D721Med (cell line): ENCODE results near the gene XPOT.

Source experiments
- DNase-seq: peaks from one replicate; pipeline ENCODE4 v3.0.0; 2011; ENCODE audit warnings: low spot score; ENCODE audit not compliant: insufficient read length
- FAIRE-seq: peaks from 2 replicates; lab custom pipeline; 2011; peaks lifted over from hg19 to GRCh38; lab: Jason Lieb, UNC
- CTCF ChIP-seq: IDR thresholded peaks from 2 replicates; pipeline ENCODE4 v1.5.1; 2012; ENCODE audit warnings: mild to moderate bottlenecking, control low read depth; ENCODE audit not compliant: insufficient read depth; ENCODE audit errors: missing control alignments

Gene XPOT

GRCh38 chr12:64455506-64455905 lies 51.3 kb downstream of the XPOT start:
- no peak for FAIRE-seq
- no peak for TF ChIP-seq CTCF
- DNase-seq = no peak

GRCh38 chr12:64456119-64456518 lies 51.9 kb downstream of the XPOT start:
- no peak for TF ChIP-seq CTCF
- FAIRE-seq = no peak

GRCh38 chr12:64457032-64457431 lies 52.8 kb downstream of the XPOT start:
- no peak for TF ChIP-seq CTCF
- DNase-seq (no peak), FAIRE-seq (no peak)

More at GRCh38 chr12:64456119-64456518, 51.9 kb downstream of the XPOT start:
- no peak for DNase-seq

- FAIRE-seq = no peak
Measured at GRCh38 chr12:64457466-64457865, 53.3 kb downstream of the XPOT start.

GRCh38 chr12:64457923-64458322 lies 53.7 kb downstream of the XPOT start:
- FAIRE-seq (no peak), DNase-seq (no peak)
- TF ChIP-seq CTCF = no peak

More at GRCh38 chr12:64457466-64457865, 53.3 kb downstream of the XPOT start:
- no peak for TF ChIP-seq CTCF
- DNase-seq = no peak

- FAIRE-seq (no peak), DNase-seq (no peak)
- TF ChIP-seq CTCF = no peak
Measured at GRCh38 chr12:64459394-64459891, 55.3 kb downstream of the XPOT start.

- DNase-seq = no peak
- no peak for TF ChIP-seq CTCF
- no peak for FAIRE-seq
Measured at GRCh38 chr12:64461634-64462414, 57.6 kb downstream of the XPOT start.
